Ureter (tissue), 1 donor: ENCODE data around the gene SMARCA2. TPM values are rescaled to one million over a fixed set of nuclear protein-coding genes. Genes with fewer than 3 reads are reported as not detected.

Source experiments
- DNase-seq: peaks from one replicate; pipeline ENCODE4 v3.0.0-alpha.2; 2020; ENCODE audit warnings: low spot score
- total RNA-seq: library from RNA; stranded (reverse); gene quantifications from one replicate; pipeline ENCODE4 v1.2.4, GENCODE V29; 2023
- donor health status: DM: yes; HTN: yes; CAD: no.

The SMARCA2 gene
- total RNA-seq, 1 donor from 2014 or later: 283 TPM

GRCh38 chr9:2087500-2088313 is 72.6 kb downstream of the SMARCA2 start:
- no peak for DNase-seq

DNA sequence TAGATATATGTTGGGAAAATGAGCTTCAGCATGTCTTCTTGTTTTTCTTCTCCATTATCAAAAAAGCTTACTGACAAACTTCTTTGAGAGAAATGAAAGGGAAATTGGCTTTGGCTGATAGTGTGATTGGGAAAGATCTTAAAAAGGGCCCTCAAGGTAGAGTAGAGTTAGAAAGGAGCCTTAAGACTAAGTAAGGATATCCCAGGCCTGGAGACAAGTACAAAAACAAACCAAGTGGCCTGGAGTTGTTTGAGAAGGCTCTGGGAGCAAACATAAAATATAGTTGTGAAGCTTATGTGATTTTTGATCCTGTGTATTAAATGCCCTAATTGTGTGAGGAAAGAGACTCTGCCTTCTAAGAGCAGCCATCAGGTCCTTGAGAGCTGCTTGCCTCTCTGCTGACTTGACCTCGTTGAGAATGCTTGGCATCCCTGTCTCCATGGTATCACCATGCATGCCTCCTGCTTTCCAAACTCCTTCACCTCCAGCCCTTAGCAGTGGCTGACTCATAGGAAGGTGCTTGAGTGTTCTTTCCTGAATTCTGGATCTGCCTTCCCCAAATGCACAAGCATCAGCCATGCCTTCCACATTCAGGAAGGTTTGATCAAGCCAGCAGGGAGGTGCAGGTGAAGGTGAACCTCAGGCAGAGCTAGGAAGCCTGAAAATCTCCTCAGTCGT is 78.9 kb downstream of the SMARCA2 start:
- DNase-seq: no peak

GRCh38 chr9:2096376-2096970 is 81.3 kb downstream of the SMARCA2 start:
- DNase-seq: no peak

DNA sequence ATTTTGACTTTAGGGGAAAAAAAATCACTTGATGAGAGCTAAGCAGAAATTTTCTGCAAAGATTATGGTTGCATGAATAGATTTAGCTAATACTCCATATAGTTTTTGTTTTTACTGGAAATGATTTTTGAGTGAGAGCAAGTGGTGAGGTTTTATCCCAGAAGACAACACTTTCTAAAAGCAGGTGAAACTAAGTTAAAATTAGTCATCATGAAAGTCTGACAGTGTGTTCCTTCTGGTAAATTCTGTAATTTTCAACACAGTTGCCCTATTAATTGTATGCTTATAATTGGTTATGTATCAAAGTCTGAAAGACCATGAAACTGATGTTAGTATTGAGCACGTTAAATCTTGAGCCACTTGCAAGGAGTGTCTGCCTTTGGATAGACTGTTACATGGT is 91.5 kb downstream of the SMARCA2 start:
- DNase-seq: no peak

GRCh38 chr9:2107906-2108451 is 92.8 kb downstream of the SMARCA2 start:
- DNase-seq: no peak

- no peak for DNase-seq
These were observed 94.0 kb downstream of the SMARCA2 start for GRCh38 chr9:2109069-2109650.

DNA sequence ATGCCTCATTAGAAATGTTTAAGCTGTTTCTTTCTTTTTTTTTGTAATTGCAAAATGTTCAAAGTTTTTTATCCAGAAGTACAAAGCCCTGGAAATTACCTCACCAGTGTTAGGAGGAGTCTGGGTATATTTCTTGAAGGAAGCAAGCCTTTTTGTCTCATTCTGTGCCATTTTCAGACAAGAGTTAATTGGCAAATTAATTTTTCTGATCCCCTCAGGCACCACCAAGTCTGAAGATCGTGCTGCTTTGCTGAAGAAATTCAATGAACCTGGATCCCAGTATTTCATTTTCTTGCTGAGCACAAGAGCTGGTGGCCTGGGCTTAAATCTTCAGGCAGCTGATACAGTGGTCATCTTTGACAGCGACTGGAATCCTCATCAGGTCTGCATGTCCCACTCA is 94.9 kb downstream of the SMARCA2 start:
- DNase-seq: no peak

DNA sequence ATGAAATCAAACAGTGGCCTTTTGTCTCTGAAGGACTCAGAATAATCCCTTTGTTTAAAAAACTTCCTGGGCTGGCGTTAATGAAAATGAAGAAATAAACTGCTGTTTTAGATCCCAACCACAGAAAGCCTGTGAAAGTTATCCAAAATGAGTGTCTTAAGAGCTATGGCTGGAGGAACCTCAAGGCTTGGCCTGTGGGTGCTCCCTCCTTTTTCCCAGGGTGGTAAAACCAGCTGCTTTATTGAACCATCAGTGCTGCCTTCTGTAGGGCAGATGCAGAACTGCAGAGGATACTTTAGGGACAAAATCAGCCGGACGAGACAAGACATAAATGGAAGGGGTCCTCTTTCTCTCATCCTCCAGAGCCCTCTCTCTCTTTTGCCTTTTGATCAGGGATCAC is 100.9 kb downstream of the SMARCA2 start:
- DNase-seq: no peak

DNA sequence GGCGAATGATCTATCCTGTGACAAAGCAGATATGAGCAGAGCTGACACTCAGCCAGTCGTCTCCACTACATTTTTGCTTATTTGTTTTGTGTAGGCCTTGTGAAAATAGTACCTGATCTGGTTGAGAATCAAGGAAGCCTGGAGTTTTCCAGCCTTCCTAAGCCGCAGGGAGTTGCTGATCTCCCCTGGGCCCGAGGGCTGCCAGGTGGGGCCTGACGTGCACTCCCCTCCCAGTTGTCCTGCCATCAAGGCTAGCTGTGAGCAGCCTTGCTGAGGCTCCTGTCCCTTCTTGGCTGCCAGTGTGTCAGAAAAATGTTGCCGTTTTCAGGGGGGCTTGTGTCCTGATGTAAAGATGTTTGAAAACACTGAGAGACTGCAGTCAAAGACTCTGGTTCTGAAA is 102.4 kb downstream of the SMARCA2 start:
- no peak for DNase-seq

- no peak for DNase-seq
These were observed 104.4 kb downstream of the SMARCA2 start for GRCh38 chr9:2119566-2119965.

GRCh38 chr9:2120926-2121689 is 106.0 kb downstream of the SMARCA2 start:
- no peak for DNase-seq

DNA sequence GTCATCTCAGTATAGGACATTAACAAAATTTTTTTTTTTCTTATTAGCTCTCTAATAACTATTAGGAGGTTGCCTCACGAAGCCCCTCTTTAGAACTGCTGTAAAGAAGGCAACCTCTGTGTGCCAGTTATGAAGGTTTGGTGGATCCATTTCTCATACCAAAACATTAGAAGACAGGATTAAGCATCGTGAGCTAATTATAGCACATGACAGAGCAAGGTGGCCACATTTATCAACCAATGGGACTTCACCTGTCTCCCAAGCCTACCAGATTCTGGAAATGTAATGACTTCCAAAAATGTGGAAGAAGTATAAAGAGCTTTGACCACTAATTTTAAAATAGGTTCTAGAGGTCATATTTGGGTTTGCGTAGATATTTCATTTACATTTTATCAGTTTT is 107.2 kb downstream of the SMARCA2 start:
- DNase-seq: no peak

DNA sequence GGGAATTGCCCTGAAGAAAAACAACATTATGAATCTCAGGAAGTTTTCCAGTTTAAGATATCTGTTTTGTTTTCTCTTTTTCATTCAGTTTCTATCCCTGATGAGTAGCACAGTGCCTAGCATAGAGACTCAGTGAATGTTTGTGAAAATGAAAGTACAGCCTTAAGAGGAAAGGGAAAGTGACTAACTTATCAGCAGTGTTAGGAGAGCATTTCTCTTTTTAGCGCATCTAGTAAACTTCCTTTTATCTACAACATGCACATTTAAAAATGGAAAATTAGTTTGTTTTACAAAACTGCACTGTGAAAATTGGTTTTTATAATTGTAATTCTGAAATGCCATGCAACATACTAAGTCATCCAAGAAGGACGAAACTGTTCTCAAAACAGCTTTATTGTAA is 110.8 kb downstream of the SMARCA2 start:
- no peak for DNase-seq

DNA sequence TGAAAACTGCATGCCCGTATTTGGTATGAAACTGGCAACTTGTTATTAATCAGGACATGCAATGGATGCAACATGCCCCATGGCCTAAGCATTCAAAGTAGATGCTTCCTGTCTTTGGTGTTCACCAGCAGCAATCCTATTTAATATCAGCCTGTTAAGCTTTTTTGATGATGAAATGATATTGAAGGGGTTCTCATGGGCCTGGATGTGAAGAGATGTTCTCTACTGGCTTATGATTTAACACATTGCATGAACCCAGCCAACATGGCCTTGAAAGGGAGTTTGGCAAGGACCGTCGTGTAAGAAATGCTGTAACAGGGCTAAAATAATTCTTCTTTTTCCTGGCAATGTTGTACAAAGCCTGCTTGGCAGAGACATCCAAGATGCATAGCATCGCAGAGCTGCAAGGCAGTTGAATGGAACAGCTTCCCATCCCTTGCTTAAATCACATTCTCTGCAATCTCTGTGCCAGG is 111.2 kb downstream of the SMARCA2 start:
- peak; percentile 60 for DNase-seq

GRCh38 chr9:2127486-2127885 is 112.3 kb downstream of the SMARCA2 start:
- DNase-seq: no peak

DNA sequence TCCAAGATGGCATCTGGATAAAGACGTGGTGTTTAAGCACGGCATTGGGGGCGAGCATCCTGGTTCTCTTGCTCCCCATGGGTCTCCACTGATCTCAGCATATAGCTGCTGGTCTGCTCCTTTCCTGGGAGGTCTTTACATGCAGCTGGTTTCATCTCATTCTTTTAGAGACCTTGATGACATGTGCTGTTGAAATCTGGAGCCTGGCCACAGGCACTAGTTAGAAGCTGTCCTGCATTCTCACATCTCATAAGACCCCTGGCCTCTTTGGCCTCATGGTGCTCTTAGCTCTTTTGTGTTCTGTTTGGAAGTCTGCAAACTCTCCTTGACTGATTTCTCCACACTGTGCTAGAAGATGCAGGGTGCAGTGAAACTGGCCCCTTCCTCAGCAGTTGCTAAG is 113.0 kb downstream of the SMARCA2 start:
- no peak for DNase-seq

DNA sequence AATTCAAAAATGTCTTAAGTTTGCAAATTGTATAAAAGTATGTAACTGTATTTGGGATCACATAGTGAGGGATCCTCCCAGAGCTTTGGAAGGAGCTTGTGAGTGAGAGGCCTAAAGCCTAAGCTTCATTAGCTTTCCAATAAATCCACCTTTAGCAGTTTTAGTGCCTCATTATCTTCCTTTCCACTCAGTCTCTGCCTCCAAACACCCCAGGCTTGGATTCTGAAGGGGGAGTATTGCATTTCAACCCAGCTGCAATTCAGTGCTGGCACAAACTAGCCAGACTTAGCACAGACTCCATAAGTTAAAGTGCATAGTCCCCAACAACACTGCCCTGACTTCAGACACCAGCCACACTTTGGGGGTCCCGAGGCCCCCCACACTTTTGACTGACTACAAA is 113.5 kb downstream of the SMARCA2 start:
- no peak for DNase-seq

DNA sequence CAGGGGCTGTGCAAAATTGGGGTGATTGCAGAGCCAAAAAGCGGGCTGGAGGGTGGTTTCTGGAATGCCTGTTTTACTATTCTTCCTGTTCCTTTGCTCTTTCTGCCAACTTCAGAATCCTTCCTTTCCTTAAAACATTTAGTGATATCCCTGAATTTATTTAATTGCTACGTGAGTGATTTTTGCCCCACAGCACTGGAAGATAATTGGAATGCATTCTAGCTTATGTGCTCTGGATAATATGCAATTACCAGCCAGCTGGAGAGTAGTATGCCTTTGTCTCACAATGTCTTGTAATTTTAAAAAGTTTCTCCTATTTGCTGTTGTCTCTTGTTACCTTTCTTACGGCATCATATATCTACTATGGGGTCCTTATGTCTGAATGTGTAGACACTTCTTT is 115.8 kb downstream of the SMARCA2 start:
- DNase-seq: no peak

- DNase-seq: no peak
These were observed 117.4 kb downstream of the SMARCA2 start for GRCh38 chr9:2132484-2133082.

- no peak for DNase-seq
These were observed 119.2 kb downstream of the SMARCA2 start for GRCh38 chr9:2134391-2134790.

- no peak for DNase-seq
These were observed 123.5 kb downstream of the SMARCA2 start for GRCh38 chr9:2138646-2139045.
